DOHH2 (cell line): ENCODE data around the gene ISOC2.

Experiments
- EZH2phosphoT487 ChIP-seq: fragments of 200-600 bp; sonication (generic); IDR thresholded peaks from 2 replicates; pipeline ENCODE4 v1.6.1; 2017; ENCODE audit warnings: borderline replicate concordance, mild to moderate bottlenecking, antibody characterized with exemption, low read length, moderate library complexity, mixed read lengths
- TF ChIP-seq, protein P1 (sequence below): fragments of 200-600 bp; sonication (generic); IDR thresholded peaks from one replicate; pipeline ENCODE4 v1.5.1; 2014; ENCODE audit warnings: antibody characterized with exemption, mild to moderate bottlenecking, low read depth, low read length; ENCODE audit not compliant: poor library complexity, severe bottlenecking

- no peak for TF ChIP-seq EZH2phosphoT487
- TF ChIP-seq, protein P1, sequence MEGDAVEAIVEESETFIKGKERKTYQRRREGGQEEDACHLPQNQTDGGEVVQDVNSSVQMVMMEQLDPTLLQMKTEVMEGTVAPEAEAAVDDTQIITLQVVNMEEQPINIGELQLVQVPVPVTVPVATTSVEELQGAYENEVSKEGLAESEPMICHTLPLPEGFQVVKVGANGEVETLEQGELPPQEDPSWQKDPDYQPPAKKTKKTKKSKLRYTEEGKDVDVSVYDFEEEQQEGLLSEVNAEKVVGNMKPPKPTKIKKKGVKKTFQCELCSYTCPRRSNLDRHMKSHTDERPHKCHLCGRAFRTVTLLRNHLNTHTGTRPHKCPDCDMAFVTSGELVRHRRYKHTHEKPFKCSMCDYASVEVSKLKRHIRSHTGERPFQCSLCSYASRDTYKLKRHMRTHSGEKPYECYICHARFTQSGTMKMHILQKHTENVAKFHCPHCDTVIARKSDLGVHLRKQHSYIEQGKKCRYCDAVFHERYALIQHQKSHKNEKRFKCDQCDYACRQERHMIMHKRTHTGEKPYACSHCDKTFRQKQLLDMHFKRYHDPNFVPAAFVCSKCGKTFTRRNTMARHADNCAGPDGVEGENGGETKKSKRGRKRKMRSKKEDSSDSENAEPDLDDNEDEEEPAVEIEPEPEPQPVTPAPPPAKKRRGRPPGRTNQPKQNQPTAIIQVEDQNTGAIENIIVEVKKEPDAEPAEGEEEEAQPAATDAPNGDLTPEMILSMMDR = no peak
Observed at GRCh38 chr19:55433292-55433691, 28.1 kb downstream of the ISOC2 start.
